Osteoblast (primary cell): ENCODE measurements around the gene NCK2. TPM values are rescaled to one million over a fixed set of nuclear protein-coding genes. Genes with fewer than 3 reads are reported as not detected.

Experiments used
- DNase-seq: peaks from one replicate; pipeline ENCODE4 v3.0.0; 2011; ENCODE audit warnings: low spot score, mixed read lengths; ENCODE audit not compliant: insufficient read length; ENCODE audit errors: missing footprints
- H2AFZ ChIP-seq: 2 replicates; pipeline ENCODE4 v1.6.0; 2011; ENCODE audit warnings: mild to moderate bottlenecking, low read length
- H3K27ac ChIP-seq: 2 replicates; pipeline ENCODE4 v1.5.1; 2011; ENCODE audit warnings: mild to moderate bottlenecking, low read depth, low read length, moderate library complexity
- H3K27me3 ChIP-seq: 2 replicates; pipeline ENCODE4 v1.6.0; 2012; ENCODE audit warnings: mild to moderate bottlenecking, control low read depth, inconsistent platforms, low read length, moderate library complexity; ENCODE audit not compliant: insufficient read depth
- H3K36me3 ChIP-seq: 2 replicates; pipeline ENCODE4 v1.5.1; 2011; ENCODE audit warnings: mild to moderate bottlenecking, low read length, control low read depth, moderate library complexity; ENCODE audit not compliant: insufficient read depth
- H3K4me1 ChIP-seq: 2 replicates; pipeline ENCODE4 v1.5.1; 2011; ENCODE audit warnings: mild to moderate bottlenecking, low read length, control low read depth, moderate library complexity; ENCODE audit not compliant: insufficient read depth
- H3K4me2 ChIP-seq: 2 replicates; pipeline ENCODE4 v1.6.0; 2011; ENCODE audit warnings: mild to moderate bottlenecking, low read length; ENCODE audit not compliant: insufficient read depth
- H3K4me3 ChIP-seq: fragments of 200-600 bp; sonication (generic); 3 replicates; pipeline ENCODE4 v1.5.1; 2012; ENCODE audit warnings: mild to moderate bottlenecking, low read length, inconsistent platforms; ENCODE audit not compliant: insufficient read depth
- H3K79me2 ChIP-seq: 2 replicates; pipeline ENCODE4 v1.6.0; 2012; ENCODE audit warnings: mild to moderate bottlenecking, low read length, control low read depth, inconsistent platforms; ENCODE audit not compliant: insufficient read depth
- H3K9me3 ChIP-seq: 2 replicates; pipeline ENCODE4 v1.5.1; 2011; ENCODE audit warnings: low read depth, low read length, control low read depth
- H4K20me1 ChIP-seq: 2 replicates; pipeline ENCODE4 v1.6.0; 2012; ENCODE audit warnings: mild to moderate bottlenecking, low read length, control low read depth; ENCODE audit not compliant: insufficient read depth
- total RNA-seq: library from RNA; depleted of rRNA; stranded (reverse); fragments of >200 nt; gene quantifications from 2 replicates; pipeline ENCODE4 v1.2.3, GENCODE V29; 2012
- TF ChIP-seq, protein P1 (sequence below): IDR thresholded peaks from 2 replicates; pipeline ENCODE4 v1.5.1; 2011; ENCODE audit warnings: mild to moderate bottlenecking, low read depth, low read length, moderate library complexity; ENCODE audit errors: extremely low read depth

Gene NCK2
- total RNA-seq, 1 donor: 28.6 TPM

DNA sequence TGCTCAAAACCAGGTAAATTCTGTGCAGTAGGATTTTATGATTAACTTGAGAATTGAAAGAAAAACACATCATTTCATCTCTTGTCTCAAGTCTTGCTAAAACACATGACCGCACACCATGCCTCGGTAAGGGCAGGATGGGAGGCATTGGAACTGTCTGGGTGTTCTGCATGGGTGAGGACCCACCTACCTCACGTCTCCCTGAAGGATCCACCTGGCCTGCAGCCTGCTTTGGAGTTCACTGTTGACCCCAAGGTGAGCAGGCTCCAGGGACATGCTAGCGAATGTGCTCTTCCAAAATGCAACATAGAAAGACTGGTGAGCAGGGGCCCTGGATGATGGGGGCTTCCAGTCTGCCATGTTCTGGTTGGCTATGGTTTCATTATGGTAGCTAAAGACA is 131.5 kb downstream of the NCK2 start:
- H3K79me2 ChIP-seq: no peaks in the 10 kb centered on the region
- H3K4me3 ChIP-seq: no peak overlapping the region
- no peak overlapping the region for H3K4me2 ChIP-seq
- no peak for DNase-seq
- H3K36me3 ChIP-seq: no peaks in the 10 kb centered on the region
- no peaks in the 10 kb centered on the region for H3K27me3 ChIP-seq
- no peak overlapping the region for H2AFZ ChIP-seq
- H4K20me1 ChIP-seq: peaks cover 21% of the 10 kb centered on the region
- peaks cover 15% of the 10 kb centered on the region for H3K4me1 ChIP-seq
- H3K27ac ChIP-seq: no peak overlapping the region
- TF ChIP-seq, protein P1, sequence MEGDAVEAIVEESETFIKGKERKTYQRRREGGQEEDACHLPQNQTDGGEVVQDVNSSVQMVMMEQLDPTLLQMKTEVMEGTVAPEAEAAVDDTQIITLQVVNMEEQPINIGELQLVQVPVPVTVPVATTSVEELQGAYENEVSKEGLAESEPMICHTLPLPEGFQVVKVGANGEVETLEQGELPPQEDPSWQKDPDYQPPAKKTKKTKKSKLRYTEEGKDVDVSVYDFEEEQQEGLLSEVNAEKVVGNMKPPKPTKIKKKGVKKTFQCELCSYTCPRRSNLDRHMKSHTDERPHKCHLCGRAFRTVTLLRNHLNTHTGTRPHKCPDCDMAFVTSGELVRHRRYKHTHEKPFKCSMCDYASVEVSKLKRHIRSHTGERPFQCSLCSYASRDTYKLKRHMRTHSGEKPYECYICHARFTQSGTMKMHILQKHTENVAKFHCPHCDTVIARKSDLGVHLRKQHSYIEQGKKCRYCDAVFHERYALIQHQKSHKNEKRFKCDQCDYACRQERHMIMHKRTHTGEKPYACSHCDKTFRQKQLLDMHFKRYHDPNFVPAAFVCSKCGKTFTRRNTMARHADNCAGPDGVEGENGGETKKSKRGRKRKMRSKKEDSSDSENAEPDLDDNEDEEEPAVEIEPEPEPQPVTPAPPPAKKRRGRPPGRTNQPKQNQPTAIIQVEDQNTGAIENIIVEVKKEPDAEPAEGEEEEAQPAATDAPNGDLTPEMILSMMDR: no peak
- H3K9me3 ChIP-seq: no peaks in the 10 kb centered on the region

DNA sequence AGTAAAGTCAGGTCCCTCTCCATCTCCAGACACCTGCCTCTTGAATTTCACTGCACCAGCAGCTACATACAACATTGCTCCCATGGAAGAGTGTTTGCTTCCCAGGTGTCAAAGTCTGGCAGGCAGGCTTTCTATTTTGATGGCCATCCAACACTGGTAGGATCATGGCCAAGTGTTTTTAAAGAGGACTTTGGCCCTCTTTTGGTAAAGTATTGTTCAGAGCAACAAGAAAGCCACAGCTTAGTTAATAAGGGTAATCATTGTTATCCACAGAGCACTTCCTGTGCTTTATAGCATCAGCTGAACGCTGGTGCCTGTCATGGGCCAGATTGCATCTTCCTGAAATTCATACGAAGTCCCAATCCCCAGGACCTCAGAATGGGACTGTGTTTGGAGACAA is 133.2 kb downstream of the NCK2 start:
- Histone ChIP-seq H3K4me1 (peaks cover 15% of the 10 kb centered on the region), H2AFZ (no peak overlapping the region), H3K27me3 (no peaks in the 10 kb centered on the region), H3K79me2 (no peaks in the 10 kb centered on the region), H3K4me3 (no peak overlapping the region), H3K36me3 (no peaks in the 10 kb centered on the region), H3K9me3 (no peaks in the 10 kb centered on the region), H4K20me1 (peaks cover 21% of the 10 kb centered on the region), H3K27ac (no peak overlapping the region), H3K4me2 (no peak overlapping the region)
- DNase-seq: no peak
- TF ChIP-seq, protein P1: no peak

DNA sequence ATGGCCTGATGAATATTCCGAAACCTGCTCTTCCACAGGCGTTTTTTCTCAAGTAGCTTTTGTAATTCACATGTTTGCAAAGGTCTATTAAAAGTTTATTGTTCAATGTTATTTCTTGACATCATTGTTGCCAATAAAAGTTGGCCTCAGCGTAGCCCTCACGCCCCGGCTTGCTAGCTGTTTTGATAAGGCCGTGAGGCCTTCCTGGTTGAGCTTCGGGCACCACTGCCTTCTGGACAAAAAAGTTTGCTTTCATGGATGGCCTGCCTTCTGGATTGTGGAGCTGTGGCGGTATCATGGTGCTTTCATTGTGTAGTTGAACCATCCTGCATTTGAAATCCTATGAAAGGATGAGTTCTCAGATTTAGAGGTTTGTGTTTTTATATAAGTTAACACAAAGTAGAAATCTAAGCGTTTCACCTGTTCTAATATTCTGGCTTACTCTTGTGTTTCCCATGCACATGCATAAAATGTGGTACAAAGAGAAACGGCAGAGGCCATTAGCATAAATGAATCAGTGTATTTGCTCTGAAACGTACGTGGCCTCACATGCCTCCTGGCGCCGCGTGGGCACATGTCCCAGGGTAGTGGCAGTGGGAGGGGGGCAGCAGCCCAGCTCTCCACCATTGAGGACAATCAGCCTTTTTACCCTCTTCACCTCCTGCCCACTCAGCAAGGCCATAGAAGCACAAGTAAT is 134.5 kb downstream of the NCK2 start:
- no peak overlapping the region for H3K27ac ChIP-seq
- no peak overlapping the region for H2AFZ ChIP-seq
- no peaks in the 10 kb centered on the region for H3K9me3 ChIP-seq
- H3K27me3 ChIP-seq: no peaks in the 10 kb centered on the region
- H3K4me2 ChIP-seq: no peak overlapping the region
- TF ChIP-seq, protein P1: no peak
- H3K36me3 ChIP-seq: no peaks in the 10 kb centered on the region
- no peak overlapping the region for H3K4me3 ChIP-seq
- peaks cover 3% of the 10 kb centered on the region for H3K4me1 ChIP-seq
- peaks cover 3% of the 10 kb centered on the region for H3K79me2 ChIP-seq
- peaks cover 16% of the 10 kb centered on the region for H4K20me1 ChIP-seq
- DNase-seq: no peak

DNA sequence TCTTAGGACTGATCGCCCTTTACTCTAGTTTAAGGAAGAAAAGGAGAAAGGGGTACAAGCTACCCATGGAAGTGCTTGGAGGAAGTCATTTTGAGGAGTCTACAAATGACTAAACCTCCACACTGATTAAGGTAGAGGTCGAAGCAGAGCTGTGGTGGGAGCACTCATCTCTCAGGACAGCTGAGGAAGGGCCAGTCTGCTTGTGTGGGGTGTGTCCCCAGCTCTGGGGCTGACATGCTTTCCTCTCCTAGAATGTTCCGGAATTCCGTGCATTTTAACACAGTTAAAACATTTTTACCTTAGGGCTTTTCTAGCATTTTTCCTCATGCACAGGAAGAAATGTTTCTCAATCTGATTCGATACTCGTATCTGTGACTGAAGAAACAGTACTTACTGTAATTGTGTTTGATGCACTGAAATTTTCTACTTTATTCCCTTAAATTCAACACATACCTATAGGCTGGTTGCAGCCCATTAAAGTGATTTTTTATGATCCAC is 135.1 kb downstream of the NCK2 start:
- peaks cover 16% of the 10 kb centered on the region for H4K20me1 ChIP-seq
- peaks cover 9% of the 10 kb centered on the region for H3K79me2 ChIP-seq
- no peaks in the 10 kb centered on the region for H3K9me3 ChIP-seq
- no peak overlapping the region for H3K4me2 ChIP-seq
- no peaks in the 10 kb centered on the region for H3K27me3 ChIP-seq
- no peaks in the 10 kb centered on the region for H3K4me1 ChIP-seq
- H3K36me3 ChIP-seq: no peaks in the 10 kb centered on the region
- no peak for DNase-seq
- H3K27ac ChIP-seq: no peak overlapping the region
- no peak overlapping the region for H2AFZ ChIP-seq
- TF ChIP-seq, protein P1: no peak
- no peak overlapping the region for H3K4me3 ChIP-seq
